ENCODE data around the gene FABP1.

GRCh38 chr2:88082781-88083180 is 45.1 kb downstream of the FABP1 start:
- TF ChIP-seq TCF7L2 (IDR thresholded peaks at IDR 0.05; ENCODE audit: borderline replicate concordance, low read depth, low read length), result no peak
- no peak for TF ChIP-seq RBAK (tag by site-specific recombination; IDR thresholded peaks at IDR 0.05)
- TF ChIP-seq CTCF (tag by site-specific recombination; IDR thresholded peaks at IDR 0.05), result no peak
- TF ChIP-seq ZNF791 (tag by site-specific recombination; IDR thresholded peaks at IDR 0.05), result no peak
- TF ChIP-seq HOXC10 (CRISPR knock-in tag; IDR thresholded peaks at IDR 0.05), result no peak
